ENCODE results near the gene ACBD4. TPM values are rescaled to one million over a fixed set of nuclear protein-coding genes. Genes with fewer than 3 reads are reported as not detected.

Gene ACBD4
- total and polyA plus RNA-seq, 2 of the 13 experiments (the other 11 are each of a cell fraction or from before 2014, with no cell fraction given) = 16.1 to 26.9 TPM

DNA sequence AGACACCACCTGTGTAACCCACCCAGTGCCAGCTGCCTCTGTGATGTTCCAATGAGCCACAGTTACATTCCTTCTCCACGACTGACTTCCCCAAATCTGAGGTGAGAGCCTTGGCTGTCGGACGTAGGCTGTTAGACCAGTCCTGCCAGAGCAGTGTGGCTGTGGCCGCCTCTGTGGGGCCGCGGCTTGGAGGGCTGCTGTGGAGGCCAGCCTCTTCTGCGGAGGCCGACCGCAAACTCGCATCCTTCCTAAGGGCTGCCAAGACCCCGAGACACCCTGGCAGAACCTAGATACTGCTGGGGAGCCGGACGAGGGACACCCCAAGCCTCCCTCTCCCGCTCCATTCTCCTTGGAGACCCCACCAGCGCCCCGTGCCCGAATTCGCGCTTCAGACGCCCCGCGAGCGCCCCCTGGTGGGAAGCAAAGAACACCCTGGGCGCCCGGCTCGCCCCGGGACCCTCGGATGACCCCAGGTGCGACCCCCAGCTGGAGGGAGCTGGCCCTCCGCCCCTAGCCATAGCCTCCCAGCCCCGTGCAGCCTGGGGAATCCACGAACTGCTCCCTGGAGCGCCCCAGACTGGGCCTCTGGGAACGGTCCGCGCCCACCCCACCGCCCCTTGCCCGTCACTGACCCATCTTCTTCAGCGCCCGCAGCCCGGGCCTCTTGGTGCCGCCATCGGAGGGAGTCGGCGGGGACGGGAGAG lies 3.7 kb upstream of the ACBD4 start (continued):
- TF ChIP-seq, protein P1, sequence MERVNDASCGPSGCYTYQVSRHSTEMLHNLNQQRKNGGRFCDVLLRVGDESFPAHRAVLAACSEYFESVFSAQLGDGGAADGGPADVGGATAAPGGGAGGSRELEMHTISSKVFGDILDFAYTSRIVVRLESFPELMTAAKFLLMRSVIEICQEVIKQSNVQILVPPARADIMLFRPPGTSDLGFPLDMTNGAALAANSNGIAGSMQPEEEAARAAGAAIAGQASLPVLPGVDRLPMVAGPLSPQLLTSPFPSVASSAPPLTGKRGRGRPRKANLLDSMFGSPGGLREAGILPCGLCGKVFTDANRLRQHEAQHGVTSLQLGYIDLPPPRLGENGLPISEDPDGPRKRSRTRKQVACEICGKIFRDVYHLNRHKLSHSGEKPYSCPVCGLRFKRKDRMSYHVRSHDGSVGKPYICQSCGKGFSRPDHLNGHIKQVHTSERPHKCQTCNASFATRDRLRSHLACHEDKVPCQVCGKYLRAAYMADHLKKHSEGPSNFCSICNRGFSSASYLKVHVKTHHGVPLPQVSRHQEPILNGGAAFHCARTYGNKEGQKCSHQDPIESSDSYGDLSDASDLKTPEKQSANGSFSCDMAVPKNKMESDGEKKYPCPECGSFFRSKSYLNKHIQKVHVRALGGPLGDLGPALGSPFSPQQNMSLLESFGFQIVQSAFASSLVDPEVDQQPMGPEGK (CRISPR knock-in tag; IDR thresholded peaks at IDR 0.05) = no peak; the same call in 1 of the 2 replicates
- peak; percentile 74 for TF ChIP-seq TAF15 (IDR thresholded peaks at IDR 0.05; ENCODE audit: low read depth, low read length, poor library complexity, severe bottlenecking)
- TF ChIP-seq RFX3 (CRISPR knock-in tag; IDR thresholded peaks at IDR 0.05) = no peak
- TF ChIP-seq, protein P2, sequence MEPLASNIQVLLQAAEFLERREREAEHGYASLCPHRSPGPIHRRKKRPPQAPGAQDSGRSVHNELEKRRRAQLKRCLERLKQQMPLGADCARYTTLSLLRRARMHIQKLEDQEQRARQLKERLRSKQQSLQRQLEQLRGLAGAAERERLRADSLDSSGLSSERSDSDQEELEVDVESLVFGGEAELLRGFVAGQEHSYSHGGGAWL (CRISPR knock-in tag; IDR thresholded peaks at IDR 0.05) = no peak; the same call in 1 of the 2 replicates
- TF ChIP-seq ZNF550 (CRISPR knock-in tag; IDR thresholded peaks at IDR 0.05; ENCODE audit: borderline replicate concordance) = no peak
- TF ChIP-seq, protein P3, sequence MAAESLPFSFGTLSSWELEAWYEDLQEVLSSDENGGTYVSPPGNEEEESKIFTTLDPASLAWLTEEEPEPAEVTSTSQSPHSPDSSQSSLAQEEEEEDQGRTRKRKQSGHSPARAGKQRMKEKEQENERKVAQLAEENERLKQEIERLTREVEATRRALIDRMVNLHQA (CRISPR knock-in tag; IDR thresholded peaks at IDR 0.05) = no peak
- TF ChIP-seq ZNF777 (CRISPR knock-in tag; IDR thresholded peaks at IDR 0.05) = 0 out of 2 replicates have a peak, but pooled peaks have one; percentile 8
- TF ChIP-seq, protein P4, sequence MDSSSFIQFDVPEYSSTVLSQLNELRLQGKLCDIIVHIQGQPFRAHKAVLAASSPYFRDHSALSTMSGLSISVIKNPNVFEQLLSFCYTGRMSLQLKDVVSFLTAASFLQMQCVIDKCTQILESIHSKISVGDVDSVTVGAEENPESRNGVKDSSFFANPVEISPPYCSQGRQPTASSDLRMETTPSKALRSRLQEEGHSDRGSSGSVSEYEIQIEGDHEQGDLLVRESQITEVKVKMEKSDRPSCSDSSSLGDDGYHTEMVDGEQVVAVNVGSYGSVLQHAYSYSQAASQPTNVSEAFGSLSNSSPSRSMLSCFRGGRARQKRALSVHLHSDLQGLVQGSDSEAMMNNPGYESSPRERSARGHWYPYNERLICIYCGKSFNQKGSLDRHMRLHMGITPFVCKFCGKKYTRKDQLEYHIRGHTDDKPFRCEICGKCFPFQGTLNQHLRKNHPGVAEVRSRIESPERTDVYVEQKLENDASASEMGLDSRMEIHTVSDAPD (CRISPR knock-in tag; IDR thresholded peaks at IDR 0.05) = no peak
- no peak for TF ChIP-seq CHD2 (IDR thresholded peaks at IDR 0.05; ENCODE audit: low read depth, low read length)
- peak; percentile 48; the same call in 1 of the 2 replicates for TF ChIP-seq GLI4 (CRISPR knock-in tag; IDR thresholded peaks at IDR 0.05; ENCODE audit: borderline replicate concordance)
- no peak for TF ChIP-seq HOXA9 (CRISPR knock-in tag; IDR thresholded peaks at IDR 0.05; ENCODE audit: borderline replicate concordance)
- no peak for TF ChIP-seq ZNF839 (CRISPR knock-in tag; IDR thresholded peaks at IDR 0.05; ENCODE audit: borderline replicate concordance)
- peak; percentile 40; the same call in 1 of the 2 replicates for TF ChIP-seq SAP130 (CRISPR knock-in tag; IDR thresholded peaks at IDR 0.05; ENCODE audit: low read depth)
- peak; percentile 24; the same call in 1 of the 2 replicates for TF ChIP-seq SALL1 (CRISPR knock-in tag; IDR thresholded peaks at IDR 0.05)
- TF ChIP-seq MTA1 (CRISPR knock-in tag; IDR thresholded peaks at IDR 0.05; ENCODE audit: borderline replicate concordance) = no peak
- TF ChIP-seq CC2D1A (CRISPR knock-in tag; IDR thresholded peaks at IDR 0.05) = no peak
- no peak for TF ChIP-seq TSC22D2 (CRISPR knock-in tag; IDR thresholded peaks at IDR 0.05; ENCODE audit: borderline replicate concordance)
- TF ChIP-seq ZNF83 (CRISPR knock-in tag; IDR thresholded peaks at IDR 0.05; ENCODE audit: borderline replicate concordance) = no peak
